ENCODE data around the gene SSBP4.
"Not testable (repeated sequence)": the region's sequence is repeated elsewhere in the genome, so short reads cannot be mapped to it uniquely, and the experiment has no call there.

The SSBP4 gene

DNA sequence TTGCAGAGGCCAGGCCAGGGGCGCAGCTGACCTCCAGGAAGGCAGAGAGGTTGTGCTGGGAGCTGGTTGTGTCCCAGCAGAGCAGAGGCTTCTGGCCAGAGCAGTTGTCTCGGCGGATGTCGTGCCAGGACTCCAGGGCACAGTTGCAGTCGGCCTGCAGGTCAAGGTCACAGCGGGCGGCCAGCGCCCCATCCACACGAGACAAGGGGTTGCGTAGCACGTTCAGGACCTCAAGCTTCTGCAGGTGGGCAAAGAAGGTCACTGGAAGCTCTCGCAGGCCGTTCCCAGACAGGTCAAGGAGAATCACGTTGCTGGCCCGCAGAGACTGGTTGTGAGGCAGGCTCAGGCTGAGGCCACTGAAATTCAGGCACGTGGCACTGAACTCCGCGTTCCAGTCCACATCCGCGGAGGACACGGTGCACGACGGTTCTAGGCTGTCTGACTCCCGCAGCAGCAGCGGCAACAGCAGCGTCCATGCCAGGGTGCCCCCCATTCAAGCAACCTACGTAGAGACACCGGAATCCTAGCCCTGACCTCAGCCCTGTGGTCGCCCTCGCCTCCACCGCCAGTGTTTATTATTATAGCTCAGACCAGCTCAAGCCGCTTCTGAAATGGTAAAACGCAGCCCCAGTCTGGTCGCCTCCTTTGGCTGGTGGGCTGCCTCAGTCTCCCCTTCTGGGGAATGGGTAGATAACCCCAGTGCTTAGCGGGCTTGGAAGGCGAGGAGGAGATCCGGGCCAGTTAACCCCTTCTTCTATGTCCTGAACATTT lies 22.5 kb upstream of the SSBP4 start:
- no peak for DNase-seq

DNA sequence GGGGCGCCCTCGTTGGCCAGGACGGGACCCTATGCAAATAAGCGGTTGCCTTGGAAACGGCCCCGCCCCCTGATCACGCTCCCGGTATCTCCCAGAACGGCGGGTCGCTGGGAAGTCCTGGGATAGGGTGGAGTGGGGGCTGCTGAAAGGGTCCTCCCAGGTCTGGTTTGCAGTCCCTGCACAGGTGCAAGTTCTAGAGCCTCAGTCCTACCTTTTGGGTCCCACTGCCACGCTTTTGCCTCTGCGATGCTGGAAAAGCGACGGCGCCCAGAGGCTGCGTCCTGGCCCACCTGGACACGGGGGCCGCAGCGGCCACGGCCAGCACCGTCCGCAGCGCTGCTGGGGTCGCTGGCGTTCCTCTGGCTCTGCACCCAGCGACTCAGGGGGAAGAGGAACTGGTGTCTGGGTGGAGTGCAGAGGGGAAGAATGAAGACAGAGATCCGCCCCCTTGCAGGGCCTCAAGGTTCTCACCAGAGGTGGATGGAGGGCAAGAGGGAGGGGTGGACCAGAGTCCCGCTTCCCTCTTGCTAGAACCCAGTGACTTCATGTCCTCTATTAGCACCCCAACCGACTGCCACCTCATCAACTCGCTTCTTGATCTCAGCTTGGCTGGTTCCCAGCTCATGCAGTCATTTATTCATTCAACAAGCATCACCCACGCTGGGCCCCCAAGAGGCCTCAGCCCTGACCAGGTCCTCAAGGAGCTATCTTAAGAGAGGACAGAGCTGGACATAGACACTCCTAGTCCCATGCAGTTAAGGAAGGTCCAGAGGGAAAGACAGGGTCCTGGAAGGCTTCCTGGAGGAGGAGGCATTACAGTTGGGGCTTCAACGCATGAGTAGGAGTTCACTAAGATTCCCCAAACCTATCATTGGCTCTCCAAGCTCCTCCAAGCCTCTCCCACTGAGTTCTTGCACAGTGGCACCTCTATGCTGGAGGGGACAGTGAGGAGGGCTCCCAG lies 21.7 kb upstream of the SSBP4 start, which contains the start of gene LRRC25:
LRRC25 (minus strand) TSS at position 381 of the 961 bp plus-strand sequence. CDS start 659 bp downstream, outside the sequence.
- no peak for DNase-seq

DNA sequence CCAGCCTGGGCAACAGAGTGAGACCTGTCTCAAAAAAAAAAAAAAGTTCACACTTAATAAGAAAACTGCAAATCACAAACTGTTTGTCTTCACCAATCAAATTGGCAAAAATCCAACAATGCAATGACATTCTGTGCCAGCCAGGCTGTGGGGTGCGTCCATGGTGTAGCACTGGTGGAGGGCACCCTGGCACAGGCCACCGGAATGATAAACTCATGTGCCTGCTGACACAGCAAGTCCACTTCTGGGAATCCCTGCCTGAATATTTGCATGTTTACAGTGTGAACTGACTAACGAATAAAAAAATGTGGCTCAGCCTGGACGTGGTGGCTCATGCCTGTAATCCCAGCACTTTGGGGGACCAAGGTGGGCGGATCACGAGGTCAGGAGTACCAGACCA lies 20.2 kb upstream of the SSBP4 start:
- no peak for DNase-seq

DNA sequence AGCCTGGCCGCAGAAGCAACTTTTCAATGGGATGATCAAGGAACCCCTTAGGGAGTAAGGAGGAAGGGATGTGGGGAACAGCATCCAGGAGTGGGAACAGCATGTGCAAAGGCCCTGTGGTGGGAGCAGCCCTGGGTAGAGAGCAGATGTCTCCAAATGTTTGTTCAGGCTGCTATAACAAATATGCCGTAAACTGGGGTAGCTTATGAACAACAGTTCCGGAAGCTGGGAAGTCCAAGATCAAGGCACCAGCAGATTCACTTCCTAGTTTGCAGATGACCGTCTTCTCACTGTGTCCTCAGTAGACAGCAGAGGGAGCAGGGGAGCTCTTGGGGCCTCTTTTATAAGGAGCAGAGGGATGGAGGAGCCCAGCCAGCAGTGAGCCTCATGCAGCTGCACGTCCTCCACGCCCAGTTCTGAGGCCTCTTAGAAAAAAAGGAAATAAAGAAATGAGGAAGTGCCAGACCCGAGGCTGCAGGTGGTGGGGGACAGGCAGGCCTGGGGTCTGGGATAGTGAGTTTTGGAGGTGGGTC lies 17.6 kb upstream of the SSBP4 start:
- no peak for DNase-seq

DNA sequence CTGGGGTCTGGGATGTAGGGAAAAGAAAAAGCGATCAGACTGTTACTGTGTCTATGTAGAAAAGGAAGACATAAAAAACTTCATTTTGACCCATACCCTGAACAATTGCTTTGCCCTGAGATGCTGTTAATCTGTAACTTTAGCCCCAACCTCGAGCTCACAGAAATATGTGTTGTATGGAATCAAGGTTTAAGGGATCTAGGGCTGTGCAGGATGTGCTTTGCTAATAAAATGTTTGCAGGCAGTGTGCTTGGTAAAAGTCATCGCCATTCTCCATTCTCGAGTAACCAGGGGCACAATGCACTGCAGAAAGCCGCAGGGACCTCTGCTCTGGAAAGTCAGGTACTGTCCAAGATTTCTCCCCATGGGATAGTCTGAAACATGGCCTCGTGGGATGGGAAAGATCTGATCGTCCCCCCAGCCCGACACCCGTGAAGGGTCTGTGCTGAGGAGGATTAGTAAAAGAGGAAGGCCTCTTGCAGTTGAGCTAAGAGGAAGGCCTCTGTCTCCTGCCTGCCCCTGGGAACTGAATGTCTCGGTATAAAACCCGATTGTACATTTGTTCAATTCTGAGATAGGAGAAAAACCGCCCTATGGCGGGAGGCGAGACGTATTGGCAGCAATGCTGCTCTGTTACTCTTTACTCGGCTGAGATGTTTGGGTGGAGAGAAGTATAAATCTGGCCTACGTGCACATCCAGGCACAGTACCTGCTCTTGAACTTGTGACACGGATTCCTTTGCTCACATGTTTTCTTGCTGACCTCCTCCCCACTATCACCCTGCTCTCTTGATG lies 16.5 kb upstream of the SSBP4 start:
- not testable (repeated sequence) for DNase-seq

DNA sequence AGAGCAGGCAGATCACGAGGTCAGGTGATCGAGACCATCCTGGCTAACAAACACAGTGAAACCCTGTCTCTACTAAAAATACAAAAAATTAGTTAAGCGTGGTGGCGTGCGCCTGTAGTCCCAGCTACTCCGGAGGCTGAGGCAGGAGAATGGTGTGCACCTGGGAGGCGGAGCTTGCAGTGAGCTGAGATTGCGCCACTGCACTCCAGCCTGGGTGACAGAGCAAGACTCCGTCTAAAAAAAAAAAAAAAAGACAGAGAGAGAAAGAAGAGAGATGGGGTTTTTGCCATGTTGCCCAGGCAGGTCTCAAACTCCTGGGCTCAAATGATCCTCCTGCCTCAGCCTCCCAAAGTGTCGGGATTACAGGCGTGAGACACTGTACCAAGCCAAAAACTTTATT lies 13.4 kb upstream of the SSBP4 start:
- not testable (repeated sequence) for DNase-seq

DNA sequence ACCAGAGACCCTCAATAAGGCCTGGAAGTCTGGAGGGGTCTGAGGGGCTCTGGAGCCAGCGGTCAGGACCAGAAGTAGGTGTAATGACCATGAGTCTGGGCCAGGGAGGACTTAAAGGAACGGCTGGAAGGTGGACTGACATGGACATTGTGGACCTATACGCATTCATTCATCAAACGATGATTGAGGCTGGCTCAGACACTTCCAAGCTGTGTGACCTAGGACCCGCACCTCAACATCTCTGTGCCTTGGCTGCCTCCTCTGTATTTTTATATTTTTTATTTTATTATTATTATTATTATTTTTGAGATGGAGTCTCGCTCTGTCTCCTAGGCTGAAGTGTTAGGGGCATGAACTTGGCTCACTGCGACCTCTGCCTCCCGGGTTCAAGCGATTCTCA lies 12.4 kb upstream of the SSBP4 start:
- no peak for DNase-seq

DNA sequence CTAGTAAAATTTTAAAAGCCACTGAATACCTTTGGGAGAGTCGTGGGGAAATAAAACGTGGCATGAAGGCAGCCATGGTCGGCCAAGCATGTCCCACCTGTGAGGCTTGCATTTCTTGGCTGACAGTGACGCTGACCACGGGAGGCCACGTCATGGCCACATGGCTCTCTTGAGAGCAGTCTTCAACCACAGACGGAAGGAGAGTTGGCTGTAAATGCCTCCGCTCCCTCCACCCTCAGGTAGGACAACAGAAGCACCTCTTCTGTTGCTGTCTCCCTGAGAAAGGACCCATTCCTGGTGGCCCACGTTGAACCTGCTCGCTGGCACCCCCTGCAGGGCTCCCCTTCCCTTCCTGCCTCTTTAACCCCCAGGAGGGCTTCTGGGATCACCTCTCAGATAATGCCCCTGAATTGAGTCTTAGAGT lies 11.1 kb upstream of the SSBP4 start:
- no peak for DNase-seq

DNA sequence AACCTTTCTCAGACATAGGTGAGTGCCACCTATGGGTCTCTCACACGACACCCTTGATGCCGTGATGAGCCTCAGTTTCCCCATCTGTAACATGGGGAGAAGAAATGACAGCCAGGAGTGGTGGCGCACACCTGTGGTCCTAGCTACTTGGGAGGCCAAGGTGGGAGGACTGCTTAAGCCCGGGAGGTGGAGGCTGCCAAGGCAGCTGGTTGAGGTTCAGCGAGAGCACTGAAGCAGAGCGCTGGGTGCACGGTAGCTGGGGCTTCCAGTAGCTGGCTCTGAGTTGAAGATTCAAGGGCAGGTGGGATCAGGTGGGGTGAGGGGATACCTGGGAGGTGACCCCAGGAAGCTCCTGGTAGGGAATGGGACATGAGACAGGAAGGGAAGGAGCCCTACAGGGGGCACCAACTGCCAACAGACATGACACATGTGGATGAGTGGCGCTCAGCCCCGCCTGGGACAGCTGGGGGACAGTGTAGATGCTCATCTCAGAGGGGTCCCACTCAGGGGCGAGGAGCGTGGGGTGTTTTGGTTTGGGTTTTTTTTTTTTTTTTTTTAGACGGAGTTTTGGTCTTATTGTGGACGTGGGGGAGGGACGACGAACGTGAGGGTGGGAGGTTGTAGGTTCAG lies 6.5 kb upstream of the SSBP4 start:
- DNase-seq: no peak

DNA sequence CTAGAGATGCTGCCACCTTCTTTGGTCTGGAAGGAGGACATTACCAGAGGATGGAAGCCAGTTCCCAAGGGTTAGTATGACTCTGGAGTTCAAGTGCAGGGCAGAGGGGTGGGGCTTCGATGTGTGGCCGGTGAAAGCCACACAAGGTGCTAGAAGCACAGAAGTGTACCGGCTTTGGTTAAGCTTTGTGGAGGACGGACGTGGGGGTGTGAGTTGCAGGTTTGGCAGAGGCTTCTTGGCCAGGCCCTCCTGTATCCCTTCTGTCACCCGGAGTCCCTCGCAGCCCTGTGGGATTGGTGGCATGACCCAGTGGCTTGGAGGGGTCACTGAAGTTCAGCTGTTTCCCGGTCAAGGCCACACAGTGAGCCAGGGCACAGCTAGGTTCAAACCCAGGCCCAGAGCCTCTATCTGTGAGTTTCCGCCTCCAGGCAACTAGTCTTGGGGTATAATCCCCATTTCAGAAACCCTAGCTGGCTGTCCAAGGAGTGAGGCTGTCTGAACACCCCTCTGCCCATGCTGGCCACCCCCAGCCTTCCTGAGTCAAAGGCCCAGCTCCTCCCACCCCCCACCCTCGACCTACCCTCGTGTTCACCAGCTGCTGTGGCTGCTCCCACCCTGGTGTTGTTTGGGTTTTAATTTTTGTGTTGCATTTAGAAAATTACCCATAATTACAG lies 4.6 kb upstream of the SSBP4 start:
- no peak for DNase-seq

DNA sequence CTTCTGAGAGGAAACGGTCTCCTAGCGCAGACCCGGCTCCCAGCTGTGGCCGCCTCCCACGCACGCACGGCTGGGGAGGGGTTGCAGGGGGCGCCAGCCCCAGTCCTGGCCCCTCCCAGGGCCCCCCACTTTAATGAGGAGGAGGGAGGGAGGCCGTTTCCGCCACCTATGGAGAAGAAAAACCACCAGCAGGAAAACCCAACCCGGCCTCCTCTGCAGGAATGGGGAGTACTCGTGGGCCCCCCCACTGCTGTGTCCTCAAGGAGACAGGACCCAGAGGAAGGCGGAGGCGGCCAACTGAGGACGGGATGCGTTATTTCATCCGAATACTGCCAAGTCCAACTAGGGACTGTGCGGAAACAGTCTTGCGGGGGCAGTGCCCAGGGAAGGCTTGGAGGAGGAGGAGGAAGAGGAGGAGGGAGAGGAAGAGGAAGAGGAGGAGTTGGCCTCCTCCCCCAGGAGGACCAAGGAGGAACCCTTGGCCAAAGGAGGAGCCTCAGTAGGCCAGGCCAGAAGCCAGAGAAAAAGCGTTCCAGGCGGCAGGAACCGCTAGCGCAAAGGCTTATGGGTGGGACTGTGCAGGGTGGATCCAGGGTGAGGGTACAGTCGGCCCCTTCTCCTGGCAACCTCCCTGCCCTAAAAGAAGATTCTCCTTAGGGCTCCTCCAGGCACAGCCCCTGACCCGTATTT lies 3.9 kb upstream of the SSBP4 start:
- no peak for DNase-seq

DNA sequence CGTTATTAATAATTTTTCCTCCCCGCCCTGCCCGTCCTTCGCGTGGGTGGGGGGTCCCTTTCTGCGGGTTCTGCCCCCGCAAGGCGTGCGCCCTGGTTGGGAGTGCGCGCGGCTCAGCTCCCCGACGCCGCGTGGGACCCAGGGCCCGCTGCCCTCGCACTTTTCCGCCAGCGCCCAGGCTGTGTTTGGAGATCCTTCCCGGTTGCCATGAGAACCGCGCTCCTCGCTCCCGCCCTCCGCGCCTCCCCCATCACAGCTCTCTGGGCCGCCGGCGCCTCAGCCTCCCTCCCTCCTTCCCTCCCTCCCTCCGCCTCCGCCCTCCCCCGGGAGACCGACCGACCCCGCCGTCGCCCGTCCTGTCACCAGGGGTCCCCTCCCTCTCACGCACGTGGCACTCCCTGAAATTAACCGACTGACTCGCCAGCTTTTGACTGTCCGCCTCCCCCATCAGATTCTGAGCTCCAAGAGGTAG lies 2.4 kb upstream of the SSBP4 start:
- DNase-seq: peak; percentile 86

DNA sequence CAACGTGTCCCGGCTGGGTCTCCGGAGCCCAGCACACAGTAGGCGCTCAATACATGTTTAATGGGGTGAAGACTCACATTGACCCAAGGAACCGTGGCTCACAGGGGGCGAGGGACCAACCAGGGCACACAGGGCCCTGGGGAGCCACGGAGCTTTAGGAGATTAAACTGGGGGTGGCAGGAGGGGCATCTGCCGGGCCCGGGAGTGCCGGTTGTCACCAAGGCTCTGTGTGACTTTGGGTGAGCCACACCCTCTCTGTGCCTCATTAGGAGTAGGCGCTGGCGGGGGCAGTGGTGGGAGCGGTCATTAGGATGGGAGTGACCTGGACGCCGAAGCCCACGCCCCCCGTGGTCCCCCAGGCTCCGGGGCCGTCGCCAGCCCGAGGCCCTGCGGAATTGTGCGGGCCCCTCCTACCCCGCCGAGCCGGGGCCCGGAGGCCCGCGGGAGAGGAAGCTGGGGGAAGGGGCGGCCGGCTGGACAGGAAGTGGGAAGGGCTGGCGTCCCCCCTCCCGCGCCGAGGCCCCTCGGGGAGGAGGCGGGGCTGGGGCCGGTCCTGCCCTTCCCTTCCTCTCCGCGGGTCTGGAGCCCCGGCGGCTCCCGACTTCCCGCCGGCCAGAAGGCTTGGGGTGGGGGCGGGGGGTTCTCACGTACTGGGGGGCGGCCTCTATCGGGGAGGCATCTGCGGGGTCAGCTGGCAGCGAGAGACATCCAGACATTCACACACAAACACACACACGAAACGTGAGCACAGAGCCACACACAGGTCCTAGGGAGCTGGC lies 1.8 kb upstream of the SSBP4 start:
- DNase-seq: peak; percentile 75

DNA sequence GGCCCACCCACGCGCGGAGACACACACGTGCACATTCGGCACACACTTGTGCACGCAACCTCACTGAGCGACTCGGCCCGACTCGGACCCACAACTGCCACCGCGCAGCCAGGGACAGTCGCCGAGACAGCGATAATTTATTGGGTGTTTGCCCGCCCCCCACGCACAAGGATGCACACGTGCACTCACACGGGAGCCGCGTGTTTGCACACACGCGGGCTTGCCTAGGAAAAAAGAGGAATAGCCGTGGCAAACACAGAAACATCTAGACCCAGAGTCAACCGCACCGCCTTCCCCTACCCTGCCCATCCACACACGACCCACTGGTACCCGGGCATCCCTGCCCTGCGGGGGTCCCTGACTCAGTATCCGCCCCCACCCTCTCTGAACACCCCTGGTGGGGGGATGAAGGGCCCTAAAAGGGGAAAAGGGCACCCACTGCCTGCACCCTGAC lies 1.1 kb upstream of the SSBP4 start:
- DNase-seq: peak; percentile 75

DNA sequence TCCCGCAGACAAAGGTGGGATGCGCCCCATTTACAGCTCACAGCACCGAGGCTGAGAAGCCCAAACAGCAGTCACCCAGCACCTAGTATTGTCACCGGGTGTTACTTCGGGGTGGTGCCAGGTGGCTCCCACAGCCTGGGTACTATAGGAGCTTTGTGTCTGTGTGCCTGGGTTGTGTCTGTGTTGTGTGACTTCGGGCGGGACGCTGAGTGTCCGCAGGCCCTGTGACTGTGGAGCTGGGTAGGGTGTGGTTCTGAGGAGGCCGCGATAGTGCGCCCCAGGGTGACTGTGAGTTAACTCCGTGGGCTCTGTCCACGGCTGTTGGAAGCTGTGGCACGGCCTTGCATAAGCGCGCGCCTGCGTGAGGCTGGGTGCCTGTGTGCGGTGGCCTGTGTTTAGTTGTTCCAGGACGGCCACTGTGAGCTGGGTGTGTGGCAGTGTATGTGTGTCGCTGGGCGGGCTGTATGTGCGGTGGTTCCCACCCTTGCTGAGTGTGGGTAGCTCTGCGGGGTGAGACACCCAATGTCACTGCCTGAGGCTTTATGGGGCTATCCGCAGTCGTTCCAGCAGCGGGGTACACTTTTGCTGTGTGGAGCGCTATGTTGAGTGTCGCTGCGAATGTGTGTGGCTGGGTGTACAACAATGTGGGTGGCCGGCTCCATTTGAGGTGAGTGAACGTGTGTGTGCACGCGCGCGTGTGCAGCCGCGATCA lies 559 bp upstream of the SSBP4 start:
- DNase-seq: peak; percentile 79

DNA sequence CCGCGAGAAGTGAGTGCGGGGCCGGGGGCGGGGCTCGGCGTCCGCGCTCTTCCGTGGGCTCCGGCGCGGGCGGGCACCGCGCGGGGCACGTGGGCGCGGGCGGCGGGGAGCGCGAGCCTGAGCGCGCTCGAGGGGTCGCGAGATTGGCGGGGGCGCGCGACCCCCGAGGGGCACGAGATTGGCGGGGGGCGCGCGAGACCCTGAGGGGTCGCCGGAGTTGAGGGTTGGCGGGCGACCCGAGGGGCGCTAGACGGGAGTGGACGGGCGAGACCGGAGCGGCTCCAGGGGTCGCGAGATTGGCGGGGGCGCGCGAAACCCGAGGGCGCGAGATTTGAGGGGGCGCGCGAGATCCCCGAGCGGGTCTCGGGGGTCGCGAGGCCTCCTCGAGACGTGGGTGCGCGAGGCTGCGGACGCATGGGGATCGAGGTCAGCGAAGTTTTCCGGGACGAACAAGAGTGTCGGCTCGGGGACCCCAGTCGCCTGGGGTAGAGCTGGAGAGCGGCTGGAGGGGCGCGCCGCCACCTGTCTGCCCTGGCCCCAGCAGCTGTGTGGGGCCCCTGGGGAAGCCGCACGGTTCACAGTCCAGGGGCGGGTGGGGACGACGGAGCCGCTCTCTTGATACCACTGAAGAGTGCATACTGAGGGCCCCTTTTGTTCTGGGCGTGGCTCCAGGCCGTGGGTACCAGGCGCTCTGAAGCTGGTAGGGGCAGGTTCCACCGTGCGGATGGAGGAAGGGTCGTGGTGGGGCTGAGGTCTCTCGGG lies 682 bp downstream of the SSBP4 start:
- DNase-seq: peak; percentile 83

DNA sequence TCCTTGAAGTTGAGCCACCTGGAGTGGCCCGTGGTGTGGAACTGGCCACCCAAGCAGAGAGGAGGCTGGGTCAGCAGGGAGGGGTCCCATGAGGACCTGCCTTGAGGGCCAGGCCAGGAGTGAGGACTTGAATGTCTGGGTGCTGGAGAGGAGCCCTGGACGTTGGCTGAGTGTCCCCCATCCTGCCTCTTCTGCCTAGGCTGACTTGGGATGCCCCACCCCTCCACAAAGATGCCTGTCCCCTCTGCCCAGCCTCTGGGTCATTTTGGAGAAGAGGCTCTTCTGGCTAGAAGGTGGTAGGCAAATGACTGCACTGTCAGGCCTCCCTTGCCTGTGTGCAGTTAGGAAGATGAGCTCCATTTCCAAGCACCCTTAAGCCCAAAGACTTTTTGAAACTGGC lies 1.7 kb downstream of the SSBP4 start:
- no peak for DNase-seq

DNA sequence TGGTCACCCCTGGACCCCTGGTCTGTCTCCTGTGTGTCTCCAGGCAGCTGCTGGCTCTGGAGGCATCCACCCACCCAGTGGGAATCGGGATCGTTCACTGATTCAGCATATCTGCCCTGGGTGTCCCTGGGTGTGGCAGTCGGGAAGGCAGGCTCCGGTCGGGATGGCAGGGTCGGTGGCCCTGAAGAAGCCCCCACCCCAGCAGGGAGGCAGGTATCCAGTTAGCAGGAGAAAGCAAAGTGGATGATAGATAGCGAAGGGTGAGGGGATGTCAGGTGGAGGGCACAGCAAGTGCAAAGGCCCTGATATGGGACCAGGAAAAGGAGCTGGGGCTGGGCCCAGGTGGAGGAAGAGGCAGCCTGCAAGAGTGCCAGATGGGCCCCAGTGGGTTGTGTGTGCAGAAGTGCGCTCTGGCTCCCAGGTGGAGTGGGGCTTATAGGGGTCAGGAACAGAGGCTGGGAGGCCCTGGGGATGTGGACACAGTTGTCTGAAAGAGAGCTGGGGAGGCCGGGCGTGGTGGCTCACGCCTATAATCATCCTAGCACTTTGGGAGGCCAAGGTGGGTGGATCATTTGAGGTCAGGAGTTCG lies 2.3 kb downstream of the SSBP4 start:
- no peak for DNase-seq

All from activated effector memory CD4-positive, alpha-beta T cell treated with anti-CD3 and anti-CD28 coated beads, Interleukin-2, amount 50 U/mL, for 16 hours (primary cell).